WI38 (cell line): ENCODE measurements around the gene FAM32A.
A peak's percentile ranks its signal among the peaks of the same experiment; 100 is the strongest.

Experiments
- H3K4me3 ChIP-seq: 2 replicates; pipeline ENCODE4 v1.5.1; 2011; ENCODE audit warnings: low read depth, mild to moderate bottlenecking, control low read depth, low read length
- TF ChIP-seq, protein P1 (sequence below): IDR thresholded peaks from 2 replicates; pipeline ENCODE4 v1.5.1; 2012; ENCODE audit warnings: low read depth, mild to moderate bottlenecking, control low read depth, low read length

The FAM32A gene

GRCh38 chr19:16185123-16185767 lies at the start of gene FAM32A:
FAM32A (plus strand) TSS chr19:16185410; CDS start chr19:16185443, 33 bp downstream.
- TF ChIP-seq, protein P1, sequence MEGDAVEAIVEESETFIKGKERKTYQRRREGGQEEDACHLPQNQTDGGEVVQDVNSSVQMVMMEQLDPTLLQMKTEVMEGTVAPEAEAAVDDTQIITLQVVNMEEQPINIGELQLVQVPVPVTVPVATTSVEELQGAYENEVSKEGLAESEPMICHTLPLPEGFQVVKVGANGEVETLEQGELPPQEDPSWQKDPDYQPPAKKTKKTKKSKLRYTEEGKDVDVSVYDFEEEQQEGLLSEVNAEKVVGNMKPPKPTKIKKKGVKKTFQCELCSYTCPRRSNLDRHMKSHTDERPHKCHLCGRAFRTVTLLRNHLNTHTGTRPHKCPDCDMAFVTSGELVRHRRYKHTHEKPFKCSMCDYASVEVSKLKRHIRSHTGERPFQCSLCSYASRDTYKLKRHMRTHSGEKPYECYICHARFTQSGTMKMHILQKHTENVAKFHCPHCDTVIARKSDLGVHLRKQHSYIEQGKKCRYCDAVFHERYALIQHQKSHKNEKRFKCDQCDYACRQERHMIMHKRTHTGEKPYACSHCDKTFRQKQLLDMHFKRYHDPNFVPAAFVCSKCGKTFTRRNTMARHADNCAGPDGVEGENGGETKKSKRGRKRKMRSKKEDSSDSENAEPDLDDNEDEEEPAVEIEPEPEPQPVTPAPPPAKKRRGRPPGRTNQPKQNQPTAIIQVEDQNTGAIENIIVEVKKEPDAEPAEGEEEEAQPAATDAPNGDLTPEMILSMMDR, result no peak
- peak within 1 kb of the TSS; percentile 96 for H3K4me3 ChIP-seq

DNA sequence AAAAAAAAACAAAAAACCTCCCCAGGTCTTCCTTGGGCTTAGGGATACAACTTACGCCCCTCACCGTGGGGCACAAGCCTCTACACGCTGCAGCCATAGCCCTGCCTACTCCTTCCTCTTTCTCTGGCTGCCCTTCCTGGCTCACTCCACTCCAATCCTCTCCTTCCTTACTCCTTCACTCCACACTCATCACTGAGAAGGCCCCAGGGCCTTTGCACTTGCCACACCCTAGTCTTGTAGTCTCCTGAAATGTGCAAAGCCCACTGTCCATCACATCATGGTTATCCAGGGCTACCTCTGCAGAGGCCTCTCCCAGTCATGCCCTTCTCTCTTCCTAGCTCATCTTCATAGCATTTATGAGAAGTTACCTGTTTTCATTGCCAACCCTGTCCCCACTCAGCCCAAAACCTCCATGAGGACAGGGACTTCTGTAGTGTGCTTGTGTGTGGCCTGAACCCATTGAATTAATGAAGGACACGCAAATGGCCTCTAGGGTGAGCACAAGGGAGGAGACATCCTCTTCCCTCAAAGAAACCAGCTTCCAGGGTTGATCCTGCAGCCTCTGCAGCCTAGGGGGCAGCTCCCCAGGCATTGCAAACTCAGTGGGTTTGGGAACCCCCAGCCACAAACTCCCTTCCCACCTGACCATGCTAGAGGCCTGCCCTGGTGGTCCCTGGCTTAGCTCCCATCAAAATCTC lies 49.6 kb upstream of the FAM32A start:
- TF ChIP-seq, protein P1, result no peak
- H3K4me3 ChIP-seq, result no peak overlapping the region

DNA sequence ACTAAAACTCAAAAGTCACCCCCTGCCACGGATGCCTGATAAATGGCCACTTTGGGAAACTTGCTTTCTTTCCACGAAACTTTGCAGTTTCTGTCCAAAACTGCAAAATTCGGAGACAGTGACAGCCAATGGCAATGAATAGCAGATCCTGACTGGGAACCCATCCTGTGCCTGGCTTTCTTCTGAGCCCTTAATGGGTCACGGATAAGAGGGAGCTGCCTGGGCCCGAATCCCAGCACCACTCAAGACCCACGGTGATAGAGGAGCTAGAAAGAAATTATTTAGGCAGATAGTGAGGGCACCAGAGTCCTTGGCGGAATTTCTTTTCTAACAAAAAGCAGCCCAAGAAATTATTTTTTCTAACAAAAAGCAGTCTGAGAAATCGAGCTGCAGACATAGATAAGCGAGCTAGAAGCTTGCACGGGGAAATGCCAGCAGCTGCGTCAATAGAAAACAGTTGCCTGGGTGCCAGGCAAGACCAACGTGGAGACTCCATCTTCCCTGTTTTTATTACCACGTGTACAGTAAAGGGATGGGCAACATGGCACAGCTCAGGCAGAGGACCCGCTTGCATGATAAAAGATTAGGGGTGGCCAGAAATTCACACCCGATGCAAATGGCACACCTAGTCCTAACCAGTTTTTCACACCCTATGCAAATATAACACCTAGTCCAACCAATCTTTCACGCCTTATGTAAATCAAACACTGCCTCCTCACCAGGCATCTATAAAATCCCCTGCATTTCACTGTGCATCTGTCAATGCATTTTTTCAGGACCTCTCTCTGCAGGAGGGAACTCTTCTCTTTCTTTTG lies 48.8 kb upstream of the FAM32A start:
- H3K4me3 ChIP-seq, result no peak overlapping the region
- TF ChIP-seq, protein P1, result no peak

- no peak overlapping the region for H3K4me3 ChIP-seq
- TF ChIP-seq, protein P1, result no peak
These were observed 45.5 kb upstream of the FAM32A start for GRCh38 chr19:16139752-16140151.

DNA sequence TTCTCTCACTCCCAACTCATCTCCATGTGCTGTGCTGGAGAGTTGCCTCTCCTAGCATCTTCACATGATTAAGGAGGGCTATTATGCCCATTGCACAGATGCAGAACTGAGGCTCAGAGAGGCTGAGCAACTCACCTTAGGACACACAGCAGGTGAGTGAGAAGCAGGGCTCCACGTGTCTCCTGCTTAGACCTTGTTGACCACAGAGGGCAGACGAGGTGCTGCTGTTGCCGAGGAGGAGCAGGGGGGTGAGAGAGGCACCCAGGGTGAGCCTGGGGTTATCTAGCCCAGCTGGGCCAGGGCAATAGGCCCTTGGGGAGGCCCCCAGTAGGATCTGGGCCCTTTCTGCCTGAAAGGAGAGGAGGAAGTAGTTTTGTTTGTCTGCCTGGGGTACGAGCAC lies 44.2 kb upstream of the FAM32A start:
- H3K4me3 ChIP-seq, result no peak overlapping the region

DNA sequence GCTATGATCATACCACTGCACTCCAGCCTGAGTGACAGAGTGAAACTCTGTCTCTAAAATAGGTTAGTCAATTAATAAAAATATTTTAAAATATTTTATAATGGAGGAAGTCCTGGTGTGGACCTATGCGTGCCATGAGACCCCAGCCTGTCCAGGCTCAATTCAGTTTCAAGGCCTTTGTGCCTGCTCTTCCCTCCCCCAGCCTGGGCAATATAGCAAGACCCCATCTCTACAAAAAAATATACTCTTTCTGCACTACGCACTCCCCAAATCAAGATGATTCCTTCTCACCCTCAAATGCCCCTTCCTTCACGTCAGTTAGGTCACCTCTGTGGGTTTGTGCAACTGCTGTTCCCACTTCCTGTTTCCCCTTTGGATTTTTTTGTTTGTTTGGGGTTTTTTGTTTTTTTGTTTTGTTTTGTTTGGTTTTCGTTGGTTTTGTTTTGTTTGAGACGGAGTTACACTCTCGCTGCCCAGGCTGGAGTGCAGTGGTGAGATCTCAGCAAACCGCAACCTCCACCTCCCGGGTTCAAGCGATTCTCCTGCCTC lies 43.1 kb upstream of the FAM32A start:
- H3K4me3 ChIP-seq, result no peak overlapping the region
- TF ChIP-seq, protein P1, result no peak

More for the DNA sequence above, 44.2 kb upstream of the FAM32A start:
- TF ChIP-seq, protein P1, result no peak
